Astrocyte of the cerebellum (primary cell): ENCODE results near the gene ZNF337.
"Not testable (repeated sequence)": the region's sequence is repeated elsewhere in the genome, so short reads cannot be mapped to it uniquely, and the experiment has no call there.

Experiments
- DNase-seq: peaks from one replicate; pipeline ENCODE4 v3.0.0-alpha.2; 2011; ENCODE audit warnings: low read depth
- H3K4me3 ChIP-seq: 2 replicates; pipeline ENCODE4 v1.5.1; 2011; ENCODE audit warnings: mild to moderate bottlenecking, low read depth, low read length, moderate library complexity
- in situ Hi-C: cut with HindIII; loops from 2 replicates; pipeline ENCODE4 v1.10.0; 2017; ENCODE audit warnings: low sequenced_read_pairs
- TF ChIP-seq, protein P1 (sequence below): IDR thresholded peaks from 2 replicates; pipeline ENCODE4 v1.5.1; 2012; ENCODE audit warnings: low read length, low read depth, moderate library complexity, mild to moderate bottlenecking; ENCODE audit errors: missing control alignments

The ZNF337 gene

DNA sequence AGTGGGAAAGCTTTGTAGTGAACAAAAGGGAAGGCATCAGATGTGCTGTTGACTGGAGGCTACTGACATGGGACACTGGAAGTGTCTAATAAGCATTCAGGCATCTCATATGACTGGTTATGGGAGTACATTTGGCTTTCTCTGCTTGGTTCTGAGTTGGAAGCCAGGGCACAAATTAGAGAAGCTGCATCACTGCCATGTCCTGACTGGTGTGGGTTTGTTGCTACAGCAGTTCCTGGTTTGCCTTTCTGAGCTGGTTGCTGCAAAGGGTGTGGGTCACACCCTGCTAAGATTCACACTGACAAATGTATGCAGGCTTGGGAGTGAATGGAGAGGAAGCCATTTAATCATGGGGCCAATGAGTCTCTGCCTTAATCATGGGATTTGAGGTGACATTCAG lies 36.7 kb downstream of the ZNF337 start:
- TF ChIP-seq, protein P1, sequence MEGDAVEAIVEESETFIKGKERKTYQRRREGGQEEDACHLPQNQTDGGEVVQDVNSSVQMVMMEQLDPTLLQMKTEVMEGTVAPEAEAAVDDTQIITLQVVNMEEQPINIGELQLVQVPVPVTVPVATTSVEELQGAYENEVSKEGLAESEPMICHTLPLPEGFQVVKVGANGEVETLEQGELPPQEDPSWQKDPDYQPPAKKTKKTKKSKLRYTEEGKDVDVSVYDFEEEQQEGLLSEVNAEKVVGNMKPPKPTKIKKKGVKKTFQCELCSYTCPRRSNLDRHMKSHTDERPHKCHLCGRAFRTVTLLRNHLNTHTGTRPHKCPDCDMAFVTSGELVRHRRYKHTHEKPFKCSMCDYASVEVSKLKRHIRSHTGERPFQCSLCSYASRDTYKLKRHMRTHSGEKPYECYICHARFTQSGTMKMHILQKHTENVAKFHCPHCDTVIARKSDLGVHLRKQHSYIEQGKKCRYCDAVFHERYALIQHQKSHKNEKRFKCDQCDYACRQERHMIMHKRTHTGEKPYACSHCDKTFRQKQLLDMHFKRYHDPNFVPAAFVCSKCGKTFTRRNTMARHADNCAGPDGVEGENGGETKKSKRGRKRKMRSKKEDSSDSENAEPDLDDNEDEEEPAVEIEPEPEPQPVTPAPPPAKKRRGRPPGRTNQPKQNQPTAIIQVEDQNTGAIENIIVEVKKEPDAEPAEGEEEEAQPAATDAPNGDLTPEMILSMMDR, result no peak
- no peak overlapping the region for H3K4me3 ChIP-seq
- no peak for DNase-seq
- in situ Hi-C loops, result no loop called here

DNA sequence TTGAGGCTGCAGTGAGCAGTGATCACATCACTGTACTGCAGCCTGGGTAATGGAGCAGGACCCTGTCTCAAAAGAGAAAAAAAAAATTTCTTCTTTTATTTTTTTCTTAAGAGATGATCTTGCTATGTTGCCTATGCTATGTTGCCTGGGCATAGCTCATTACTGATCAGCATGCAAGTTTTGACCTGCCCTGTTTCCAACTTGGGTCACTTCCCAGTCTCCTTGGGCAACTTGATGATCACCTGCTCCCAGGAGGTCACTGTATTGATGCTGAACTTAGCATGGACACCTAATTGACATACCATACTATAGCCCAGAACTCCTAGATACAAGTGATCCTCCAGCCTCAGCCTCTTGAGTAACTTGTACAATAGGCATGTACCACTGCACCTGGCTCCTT lies 42.2 kb downstream of the ZNF337 start:
- TF ChIP-seq, protein P1, result no peak
- DNase-seq, result no peak
- H3K4me3 ChIP-seq, result no peak overlapping the region
- in situ Hi-C loops, result no loop called here

DNA sequence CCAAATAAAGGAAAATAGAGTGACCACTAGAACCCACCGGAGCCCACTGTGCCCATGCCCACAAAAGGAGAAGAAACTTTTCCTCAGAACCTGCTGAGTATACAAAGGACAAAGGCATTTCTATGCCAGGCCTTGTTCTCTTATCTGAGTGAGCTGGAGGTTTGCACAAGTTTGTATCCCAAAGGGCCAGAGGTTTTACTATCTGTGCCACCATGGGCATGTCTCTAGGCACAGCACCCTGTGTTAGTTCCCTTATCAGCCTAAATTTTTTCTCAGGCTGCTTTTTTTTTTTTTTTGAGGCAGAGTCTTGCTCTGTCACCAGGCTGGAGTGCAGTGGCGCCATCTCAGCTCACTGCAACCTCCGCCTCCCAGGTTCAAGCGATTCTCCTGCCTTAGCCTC lies 43.8 kb downstream of the ZNF337 start:
- in situ Hi-C loops, DNase-seq, H3K4me3 ChIP-seq: not testable (repeated sequence)

DNA sequence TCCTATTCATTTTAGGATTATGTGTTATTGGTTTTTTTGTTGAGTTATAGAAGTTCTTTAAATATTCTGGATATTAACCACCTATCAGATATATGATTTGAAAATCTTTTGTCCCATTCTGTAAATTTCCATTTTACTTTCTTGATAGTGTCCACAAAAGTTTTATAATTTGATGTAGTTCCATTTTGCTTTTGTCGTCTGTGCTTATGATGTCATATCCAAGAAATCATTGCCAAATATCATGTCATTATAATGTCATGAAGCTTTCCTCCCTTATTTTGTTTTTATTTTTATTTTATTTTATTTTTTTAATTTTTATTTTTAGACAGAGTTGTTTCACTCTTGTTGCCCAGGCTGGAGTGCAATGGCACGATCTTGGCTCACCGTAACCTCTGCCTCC lies 51.8 kb downstream of the ZNF337 start:
- H3K4me3 ChIP-seq, result no peak overlapping the region
- TF ChIP-seq, protein P1, result no peak
- in situ Hi-C loops, result no loop called here
- DNase-seq, result no peak

DNA sequence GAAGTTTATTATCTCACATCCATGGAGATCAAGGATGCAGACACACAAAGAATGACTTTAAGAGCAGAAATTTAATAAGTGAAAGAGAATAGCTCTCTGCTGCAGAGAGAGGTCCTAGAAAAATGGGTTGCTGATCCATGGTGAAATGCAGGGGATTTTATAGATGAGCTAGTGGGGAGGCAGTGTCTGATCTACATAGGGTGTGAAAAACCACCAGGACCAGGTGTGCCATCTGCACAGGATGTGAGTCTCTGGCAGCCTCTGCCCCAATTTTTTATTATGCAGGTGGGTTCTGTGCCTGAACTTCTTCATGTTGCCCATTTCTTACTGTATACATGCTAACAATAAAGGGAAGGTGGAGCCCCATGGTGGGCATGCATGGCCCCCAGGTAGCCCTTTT lies 52.9 kb downstream of the ZNF337 start:
- in situ Hi-C loops, result no loop called here
- no peak overlapping the region for H3K4me3 ChIP-seq
- DNase-seq, result no peak
- TF ChIP-seq, protein P1, result no peak

DNA sequence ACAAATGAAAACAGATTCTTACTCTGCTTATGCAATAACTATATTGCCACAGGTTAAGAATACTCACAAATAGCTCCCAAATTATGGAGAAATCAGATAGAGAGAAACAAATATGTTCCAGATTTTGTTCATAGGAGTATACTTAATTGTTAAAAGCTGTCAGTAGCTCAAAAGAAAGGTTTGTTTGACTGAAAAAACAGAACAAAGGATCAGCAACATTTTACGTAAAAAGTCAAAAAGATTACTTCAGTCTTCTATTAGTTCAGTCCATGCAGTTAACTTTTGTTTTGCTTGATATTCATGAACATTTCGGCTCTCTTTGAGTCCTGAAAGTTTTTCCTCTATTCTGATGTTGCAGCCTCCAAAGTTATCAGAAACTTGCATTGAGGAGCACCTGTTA lies 59.4 kb downstream of the ZNF337 start:
- in situ Hi-C loops, result no loop called here
- TF ChIP-seq, protein P1, result no peak
- DNase-seq, result no peak
- no peak overlapping the region for H3K4me3 ChIP-seq

DNA sequence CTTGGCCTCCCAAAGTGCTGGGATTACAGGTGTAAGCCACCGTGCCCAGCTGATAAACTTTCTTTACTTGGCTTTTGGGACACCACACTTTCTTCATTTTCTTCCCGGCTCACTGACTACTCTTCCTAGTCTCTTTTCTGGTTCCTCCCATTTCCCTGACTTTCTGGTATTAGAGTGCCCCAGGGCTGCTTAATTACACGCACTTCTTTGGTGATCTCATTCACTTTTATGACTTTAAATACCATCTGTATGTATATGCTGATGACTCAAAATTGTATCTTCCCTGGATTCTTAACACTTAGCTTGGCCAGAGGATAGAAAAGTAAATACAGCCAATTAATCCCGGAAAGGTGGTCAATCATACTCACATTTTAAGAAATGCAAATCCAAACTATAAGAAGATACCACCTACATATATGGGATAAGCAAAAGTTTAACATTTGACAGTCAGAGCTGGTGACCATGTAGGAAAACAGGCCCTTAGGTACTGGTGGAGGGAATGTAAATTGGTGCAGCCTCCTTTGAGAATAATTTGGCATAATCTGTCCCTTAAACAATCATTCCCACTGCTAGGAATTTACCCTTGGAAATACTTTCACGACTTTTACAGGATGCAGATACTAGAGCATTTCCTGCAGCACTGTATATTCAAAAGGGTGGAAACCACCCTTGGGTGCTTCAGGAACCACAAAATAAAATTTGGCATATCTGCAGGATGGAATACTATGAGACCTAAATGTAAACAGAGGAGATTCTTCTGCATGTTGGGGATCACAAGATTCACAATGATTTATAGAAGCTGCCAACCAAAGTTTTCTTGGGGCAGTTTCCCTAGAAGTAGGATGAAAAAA lies 63.5 kb downstream of the ZNF337 start:
- DNase-seq, result no peak
- in situ Hi-C loops, result no loop called here
- H3K4me3 ChIP-seq, result no peak overlapping the region
- TF ChIP-seq, protein P1, result no peak

DNA sequence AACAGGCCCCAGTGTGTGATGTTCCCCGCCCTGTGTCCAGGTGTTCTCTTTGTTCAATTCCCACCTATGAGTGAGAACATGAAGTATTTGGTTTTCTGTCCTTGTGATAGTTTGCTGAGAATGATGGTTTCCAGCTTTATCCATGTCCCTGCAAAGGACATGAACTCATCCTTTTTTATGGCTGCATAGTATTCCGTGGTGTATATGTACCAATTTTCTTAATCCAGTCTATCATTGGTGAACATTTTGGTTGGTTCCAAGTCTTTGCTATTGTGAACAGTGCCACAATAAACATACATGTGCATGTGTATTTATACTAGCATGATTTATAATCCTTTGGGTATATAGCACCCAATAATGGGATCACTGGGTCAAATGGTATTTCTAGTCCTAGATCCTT lies 66.0 kb downstream of the ZNF337 start:
- DNase-seq, in situ Hi-C loops, H3K4me3 ChIP-seq: not testable (repeated sequence)
